Measurements from ENCODE around the gene MORN1.

MORN1 gene

GRCh38 chr1:2316451-2316961, 74.8 kb downstream of the MORN1 start:
- TF ChIP-seq POLR2AphosphoS5 (IDR thresholded peaks at IDR 0.05; ENCODE audit: low read depth, low read length), result no peak
- TF ChIP-seq POLR2A (IDR thresholded peaks at IDR 0.05; ENCODE audit: low read depth, low read length), result no peak
- TF ChIP-seq TAF1 (IDR thresholded peaks at IDR 0.05; ENCODE audit: borderline replicate concordance, low read depth, low read length), result no peak
- FAIRE-seq (no peak), DNase-seq (ENCODE audit: insufficient read length) (no peak)

- FAIRE-seq (no peak), DNase-seq (ENCODE audit: insufficient read length) (no peak)
- TF ChIP-seq POLR2AphosphoS5 (IDR thresholded peaks at IDR 0.05; ENCODE audit: low read depth, low read length), result no peak
- no peak for TF ChIP-seq POLR2A (IDR thresholded peaks at IDR 0.05; ENCODE audit: low read depth, low read length)
- no peak for TF ChIP-seq TAF1 (IDR thresholded peaks at IDR 0.05; ENCODE audit: borderline replicate concordance, low read depth, low read length)
Measured at GRCh38 chr1:2315674-2316450, 75.5 kb downstream of the MORN1 start.

DNA sequence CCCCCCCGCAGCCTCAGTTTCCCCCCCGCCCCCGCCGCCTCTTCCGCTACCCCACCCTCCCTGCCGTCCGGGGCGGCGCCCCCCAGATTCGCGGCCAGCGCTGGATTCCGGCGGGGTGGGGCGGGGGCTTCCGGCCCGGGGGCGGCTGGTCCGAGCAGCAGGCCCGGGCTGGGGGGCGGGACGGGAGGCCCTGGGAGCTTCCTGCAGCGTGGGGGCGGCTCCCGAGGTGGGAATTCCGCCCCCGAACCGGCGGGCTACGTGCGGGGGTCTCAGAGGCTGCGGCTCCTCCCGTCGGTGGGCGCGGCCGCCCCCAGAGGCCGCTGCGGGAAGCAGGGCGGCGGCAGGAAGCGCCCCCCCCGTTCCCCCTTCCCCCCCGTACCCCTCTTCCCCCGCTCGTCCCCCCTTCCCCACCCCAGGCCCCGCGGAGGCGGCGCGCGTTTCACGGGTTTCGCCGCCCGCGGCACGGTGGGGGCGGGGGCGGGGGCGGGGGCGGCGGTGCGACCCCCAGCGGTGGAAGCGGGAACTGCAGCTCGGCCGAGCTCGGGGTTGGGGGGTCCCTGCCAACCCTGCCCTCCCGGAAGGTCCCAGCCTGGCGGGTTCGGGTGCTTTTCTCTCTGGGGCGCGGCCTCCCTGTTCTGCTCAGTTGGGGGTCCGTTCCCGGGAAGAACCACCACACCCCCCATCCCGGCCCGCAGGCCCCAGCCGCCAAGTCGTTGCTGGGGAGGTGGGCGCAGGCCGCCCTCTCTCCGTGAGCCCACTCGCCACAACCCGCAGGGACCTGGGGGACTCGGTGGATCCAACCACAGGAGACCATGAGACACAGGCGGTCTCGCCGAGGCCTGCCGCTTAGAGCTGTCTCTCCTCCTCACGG, 76.3 kb downstream of the MORN1 start:
- FAIRE-seq, result no peak
- peak; percentile 96 for DNase-seq (ENCODE audit: insufficient read length)

GRCh38 chr1:2314273-2314802, 77.0 kb downstream of the MORN1 start:
- no peak for DNase-seq (ENCODE audit: insufficient read length)

More for the DNA sequence above, 76.3 kb downstream of the MORN1 start:
- no peak for TF ChIP-seq TAF1 (IDR thresholded peaks at IDR 0.05; ENCODE audit: borderline replicate concordance, low read depth, low read length)
- no peak for TF ChIP-seq POLR2AphosphoS5 (IDR thresholded peaks at IDR 0.05; ENCODE audit: low read depth, low read length)
- TF ChIP-seq POLR2A (IDR thresholded peaks at IDR 0.05; ENCODE audit: low read depth, low read length), result no peak

GRCh38 chr1:2313651-2314261, 77.6 kb downstream of the MORN1 start:
- TF ChIP-seq POLR2A (IDR thresholded peaks at IDR 0.05; ENCODE audit: low read depth, low read length) (no peak), TAF1 (IDR thresholded peaks at IDR 0.05; ENCODE audit: borderline replicate concordance, low read depth, low read length) (no peak), POLR2AphosphoS5 (IDR thresholded peaks at IDR 0.05; ENCODE audit: low read depth, low read length) (no peak)
- no peak for FAIRE-seq

More at GRCh38 chr1:2314273-2314802, 77.0 kb downstream of the MORN1 start:
- no peak for FAIRE-seq
- no peak for TF ChIP-seq POLR2A (IDR thresholded peaks at IDR 0.05; ENCODE audit: low read depth, low read length)
- no peak for TF ChIP-seq TAF1 (IDR thresholded peaks at IDR 0.05; ENCODE audit: borderline replicate concordance, low read depth, low read length)
- TF ChIP-seq POLR2AphosphoS5 (IDR thresholded peaks at IDR 0.05; ENCODE audit: low read depth, low read length), result no peak

GRCh38 chr1:2312515-2313301, 78.6 kb downstream of the MORN1 start:
- DNase-seq (ENCODE audit: insufficient read length), result no peak
- no peak for FAIRE-seq
- TF ChIP-seq POLR2AphosphoS5 (IDR thresholded peaks at IDR 0.05; ENCODE audit: low read depth, low read length), result no peak
- no peak for TF ChIP-seq POLR2A (IDR thresholded peaks at IDR 0.05; ENCODE audit: low read depth, low read length)
- TF ChIP-seq TAF1 (IDR thresholded peaks at IDR 0.05; ENCODE audit: borderline replicate concordance, low read depth, low read length), result no peak

More at GRCh38 chr1:2313651-2314261, 77.6 kb downstream of the MORN1 start:
- DNase-seq (ENCODE audit: insufficient read length), result no peak

DNA sequence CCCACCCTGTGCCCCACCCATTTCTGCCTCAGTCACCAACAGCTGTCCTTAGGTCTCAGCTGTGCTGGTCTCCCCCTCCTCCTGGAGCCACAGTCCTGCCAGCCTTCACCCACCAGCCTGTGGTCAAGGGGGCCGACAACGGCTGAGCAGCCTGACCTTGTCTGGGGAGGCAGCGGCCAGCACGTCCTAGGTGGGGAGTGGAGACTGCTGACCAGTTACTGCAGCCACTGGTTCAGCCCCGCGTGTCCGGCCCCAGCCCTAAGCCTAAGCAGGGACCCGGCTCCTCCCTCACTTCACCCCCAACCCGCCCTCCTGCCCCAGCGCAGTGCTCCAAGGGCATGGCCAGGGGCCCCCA, 79.2 kb downstream of the MORN1 start:
- DNase-seq (ENCODE audit: insufficient read length) (no peak), FAIRE-seq (no peak)
- TF ChIP-seq POLR2AphosphoS5 (IDR thresholded peaks at IDR 0.05; ENCODE audit: low read depth, low read length) (no peak), POLR2A (IDR thresholded peaks at IDR 0.05; ENCODE audit: low read depth, low read length) (no peak), TAF1 (IDR thresholded peaks at IDR 0.05; ENCODE audit: borderline replicate concordance, low read depth, low read length) (no peak)

DNA sequence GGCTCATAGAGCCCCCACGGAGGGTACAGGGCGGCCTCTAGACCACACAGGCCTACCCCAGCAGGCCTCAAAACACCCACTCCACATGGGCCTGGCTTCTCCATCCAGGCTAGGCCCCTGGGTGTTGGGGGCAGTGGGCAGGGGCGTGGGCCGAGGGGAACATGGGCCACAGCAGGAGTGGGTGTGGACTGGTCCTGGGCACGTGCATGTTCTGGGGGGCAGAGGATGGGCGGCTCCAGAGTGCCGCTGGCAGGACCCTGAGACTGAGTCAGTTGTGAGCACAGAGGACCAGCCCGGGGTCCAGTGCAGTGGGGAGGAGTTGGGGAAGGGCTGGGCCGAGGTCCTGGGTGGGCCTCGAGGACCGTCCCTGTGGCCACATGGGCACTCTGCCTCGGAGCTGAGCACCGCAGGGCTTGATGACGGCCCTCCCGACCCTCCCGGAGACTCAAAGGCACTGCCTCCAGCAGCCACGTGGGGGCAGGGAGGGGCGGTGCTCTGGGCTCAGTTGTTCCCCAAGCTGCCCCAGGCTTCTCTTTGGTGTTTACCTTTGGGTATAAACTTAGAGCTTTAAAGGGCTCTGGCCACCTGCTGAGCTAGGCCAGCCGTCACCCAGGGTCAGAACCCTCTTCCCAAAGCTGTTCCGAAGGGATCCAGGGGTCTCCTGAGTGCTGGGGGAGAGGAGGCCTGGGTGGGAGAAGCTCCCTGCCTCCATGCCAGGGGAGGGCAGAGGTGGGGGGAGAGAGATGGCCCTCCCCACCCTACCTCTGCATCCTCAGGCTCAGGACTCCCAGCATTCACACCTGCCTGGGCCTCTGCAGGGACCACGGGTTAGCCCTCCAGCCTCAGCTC, 79.9 kb downstream of the MORN1 start:
- DNase-seq (ENCODE audit: insufficient read length) (no peak), FAIRE-seq (no peak)
- no peak for TF ChIP-seq POLR2AphosphoS5 (IDR thresholded peaks at IDR 0.05; ENCODE audit: low read depth, low read length)
- no peak for TF ChIP-seq TAF1 (IDR thresholded peaks at IDR 0.05; ENCODE audit: borderline replicate concordance, low read depth, low read length)
- no peak for TF ChIP-seq POLR2A (IDR thresholded peaks at IDR 0.05; ENCODE audit: low read depth, low read length)

GRCh38 chr1:2310332-2311183, 80.8 kb downstream of the MORN1 start:
- no peak for DNase-seq (ENCODE audit: insufficient read length)
- no peak for TF ChIP-seq POLR2AphosphoS5 (IDR thresholded peaks at IDR 0.05; ENCODE audit: low read depth, low read length)
- no peak for TF ChIP-seq POLR2A (IDR thresholded peaks at IDR 0.05; ENCODE audit: low read depth, low read length)
- no peak for TF ChIP-seq TAF1 (IDR thresholded peaks at IDR 0.05; ENCODE audit: borderline replicate concordance, low read depth, low read length)

More at GRCh38 chr1:2310332-2311183, 80.8 kb downstream of the MORN1 start:
- no peak for FAIRE-seq

Measured in GM12892 (cell line).